Mesenchymal stem cell (in vitro differentiated cells and primary cell): Measurements from ENCODE around the gene RAB7A.

Experiments used
- DNase-seq: peaks from one replicate; pipeline ENCODE4 v3.0.0-alpha.2; 2013
- H2AFZ ChIP-seq: one replicate; pipeline ENCODE4 v1.6.1; 2013; ENCODE audit warnings: low read depth, mild to moderate bottlenecking, control low read depth, inconsistent platforms, low read length, moderate library complexity
- H2AK5ac ChIP-seq: 2 replicates; pipeline ENCODE4 v1.6.1; 2013; ENCODE audit warnings: low read length, moderate library complexity, mild to moderate bottlenecking, inconsistent platforms; ENCODE audit not compliant: severe bottlenecking
- H2BK120ac ChIP-seq: one replicate; pipeline ENCODE4 v1.6.1; 2013; ENCODE audit warnings: low read depth, mild to moderate bottlenecking, inconsistent platforms, low read length, moderate library complexity
- H2BK12ac ChIP-seq, 2 experiments: one replicate each; pipeline ENCODE4 v1.6.1; 2013; ENCODE audit warnings: inconsistent platforms in 2 of 2, low read length in 2 of 2, mild to moderate bottlenecking in 2 of 2, moderate library complexity in 2 of 2, control low read depth in 1 of 2
- H2BK15ac ChIP-seq: one replicate; pipeline ENCODE4 v1.6.1; 2013; ENCODE audit warnings: mild to moderate bottlenecking, low read depth, inconsistent platforms; ENCODE audit not compliant: poor library complexity, severe bottlenecking
- H2BK5ac ChIP-seq: 2 replicates; pipeline ENCODE4 v1.6.1; 2013; ENCODE audit warnings: low read depth, mild to moderate bottlenecking, low read length, control low read depth, inconsistent platforms; ENCODE audit not compliant: poor library complexity, severe bottlenecking
- H3K14ac ChIP-seq, 2 experiments: one replicate each; pipeline ENCODE4 v1.6.1; 2013; ENCODE audit warnings: inconsistent platforms in 2 of 2, low read length in 2 of 2, control low read depth in 1 of 2, mild to moderate bottlenecking in 1 of 2, moderate library complexity in 1 of 2
- H3K18ac ChIP-seq, 2 experiments: one replicate each; pipeline ENCODE4 v1.6.1; 2013; ENCODE audit warnings: inconsistent platforms in 2 of 2, low read length in 2 of 2, control low read depth in 1 of 2, low read depth in 1 of 2, mild to moderate bottlenecking in 1 of 2
- H3K23ac ChIP-seq, 2 experiments: one replicate each; pipeline ENCODE4 v1.6.1; 2013; ENCODE audit warnings: inconsistent platforms in 2 of 2, low read length in 2 of 2, mild to moderate bottlenecking in 2 of 2, moderate library complexity in 2 of 2, control low read depth in 1 of 2
- H3K27ac ChIP-seq: 2 replicates; pipeline ENCODE4 v1.5.1; 2013; ENCODE audit warnings: mild to moderate bottlenecking, moderate library complexity, low read length, control low read depth, inconsistent platforms; ENCODE audit not compliant: poor library complexity, severe bottlenecking
- H3K27me3 ChIP-seq, 2 experiments: 2 replicates each; pipeline versions ENCODE4 v1.6.1 to v1.7.0; 2013; ENCODE audit warnings: low read length in 2 of 2, mild to moderate bottlenecking in 2 of 2, moderate library complexity in 2 of 2, control low read depth in 1 of 2, inconsistent platforms in 1 of 2; ENCODE audit not compliant: control insufficient read depth in 1 of 2, insufficient read depth in 1 of 2
- H3K36me3 ChIP-seq, 2 experiments: 2 replicates each; pipeline versions ENCODE4 v1.6.1 to v1.7.0; 2013; ENCODE audit warnings: low read length in 2 of 2, control low read depth in 1 of 2, inconsistent platforms in 1 of 2, low read depth in 1 of 2, mild to moderate bottlenecking in 1 of 2; ENCODE audit not compliant: insufficient read depth in 2 of 2, control insufficient read depth in 1 of 2
- H3K4ac ChIP-seq, 2 experiments: one replicate each; pipeline ENCODE4 v1.6.1; 2013; ENCODE audit warnings: inconsistent platforms in 2 of 2, low read length in 2 of 2, mild to moderate bottlenecking in 2 of 2, moderate library complexity in 2 of 2, control low read depth in 1 of 2, low read depth in 1 of 2
- H3K4me1 ChIP-seq: 2 replicates; pipeline ENCODE4 v1.6.1; 2013; ENCODE audit warnings: low read depth, low read length, control low read depth; ENCODE audit not compliant: control insufficient read depth, insufficient read depth
- H3K4me2 ChIP-seq: 2 replicates; pipeline ENCODE4 v1.6.1; 2013; ENCODE audit warnings: low read length, mild to moderate bottlenecking, inconsistent platforms; ENCODE audit not compliant: poor library complexity, severe bottlenecking
- H3K4me3 ChIP-seq, 2 experiments: 2 replicates each; pipeline versions ENCODE4 v1.5.1 to v1.7.0; 2013; ENCODE audit warnings: low read length in 2 of 2, mild to moderate bottlenecking in 2 of 2, control low read depth in 1 of 2, low read depth in 1 of 2; ENCODE audit not compliant: insufficient read depth in 1 of 2
- H3K79me1 ChIP-seq: replicated peaks from 2 replicates; pipeline ENCODE4 v1.6.1; 2013; ENCODE audit warnings: mild to moderate bottlenecking, control low read depth, low read length, inconsistent platforms; ENCODE audit not compliant: poor library complexity, severe bottlenecking
- H3K9ac ChIP-seq: 2 replicates; pipeline ENCODE4 v1.7.0; 2013; ENCODE audit warnings: mild to moderate bottlenecking, low read length, moderate library complexity
- H3K9me3 ChIP-seq: 2 replicates; pipeline ENCODE4 v1.7.0; 2013; ENCODE audit warnings: mild to moderate bottlenecking, low read length; ENCODE audit not compliant: control insufficient read depth
- H4K8ac ChIP-seq: one replicate; pipeline ENCODE4 v1.6.1; 2013; ENCODE audit warnings: inconsistent platforms, mild to moderate bottlenecking, low read length, moderate library complexity
- H4K91ac ChIP-seq: one replicate; pipeline ENCODE4 v1.6.1; 2013; ENCODE audit warnings: mild to moderate bottlenecking, low read length, inconsistent platforms
- WGBS: methylation state at CpG from one replicate; pipeline ENCODE4 v1.1.7; 2013; ENCODE audit warnings: mixed read lengths; 5-methylcytosine and 5-hydroxymethylcytosine counted together

RAB7A gene

GRCh38 chr3:128854475-128854874 is 128.5 kb downstream of the RAB7A start:
- H3K27me3 ChIP-seq, result no peaks in the 10 kb centered on the region
- H3K4me2 ChIP-seq, result no peak overlapping the region
- no peak overlapping the region for H2BK15ac ChIP-seq
- WGBS, result 91% methylated on average over 3 of the region's 3 CpGs
- no peak overlapping the region for H3K27ac ChIP-seq
- H3K36me3 ChIP-seq, result no peaks in the 10 kb centered on the region
- no peak overlapping the region for H2BK120ac ChIP-seq
- H2BK5ac ChIP-seq, result no peak overlapping the region
- no peak overlapping the region for H3K23ac ChIP-seq
- no peak overlapping the region for H3K9ac ChIP-seq
- no peaks in the 10 kb centered on the region for H3K4me1 ChIP-seq
- H2AK5ac ChIP-seq, result no peak overlapping the region
- H3K18ac ChIP-seq, result no peak overlapping the region
- no peak overlapping the region for H3K4ac ChIP-seq
- H4K8ac ChIP-seq, result no peak overlapping the region
- H3K4me3 ChIP-seq, result no peak overlapping the region
- no peak overlapping the region for H4K91ac ChIP-seq
- no peaks in the 10 kb centered on the region for H3K79me1 ChIP-seq
- peaks cover 18% of the 10 kb centered on the region for H3K9me3 ChIP-seq
- DNase-seq, result no peak
- no peak overlapping the region for H2AFZ ChIP-seq
- H2BK12ac ChIP-seq, result no peak overlapping the region
- H3K14ac ChIP-seq, result no peak overlapping the region

GRCh38 chr3:128855569-128855968 is 129.6 kb downstream of the RAB7A start:
- Histone ChIP-seq H3K18ac (no peak overlapping the region), H2BK15ac (no peak overlapping the region), H3K9ac (no peak overlapping the region), H3K4me3 (no peak overlapping the region), H3K36me3 (no peaks in the 10 kb centered on the region), H3K4ac (no peak overlapping the region), H2BK120ac (no peak overlapping the region), H3K23ac (no peak overlapping the region), H4K91ac (no peak overlapping the region), H3K27ac (no peak overlapping the region), H4K8ac (no peak overlapping the region), H2AK5ac (no peak overlapping the region), H3K79me1 (no peaks in the 10 kb centered on the region), H3K14ac (no peak overlapping the region), H3K27me3 (no peaks in the 10 kb centered on the region), H3K9me3 (peaks cover 29% of the 10 kb centered on the region), H2BK5ac (no peak overlapping the region), H2AFZ (no peak overlapping the region), H3K4me1 (no peaks in the 10 kb centered on the region), H2BK12ac (no peak overlapping the region), H3K4me2 (no peak overlapping the region)
- WGBS, result 52% methylated on average over 4 of the region's 4 CpGs
- no peak for DNase-seq

- Histone ChIP-seq H2BK120ac (no peak overlapping the region), H3K23ac (no peak overlapping the region), H2AFZ (no peak overlapping the region), H2BK15ac (no peak overlapping the region), H3K14ac (no peak overlapping the region), H3K4me3 (no peak overlapping the region), H3K4ac (no peak overlapping the region), H3K18ac (no peak overlapping the region), H3K79me1 (no peaks in the 10 kb centered on the region), H3K4me2 (no peak overlapping the region), H2AK5ac (no peak overlapping the region), H3K27me3 (no peaks in the 10 kb centered on the region), H4K8ac (no peak overlapping the region), H2BK12ac (no peak overlapping the region), H3K27ac (no peak overlapping the region), H3K36me3 (no peaks in the 10 kb centered on the region), H4K91ac (no peak overlapping the region), H2BK5ac (no peak overlapping the region), H3K9ac (no peak overlapping the region), H3K9me3 (peaks cover 33% of the 10 kb centered on the region), H3K4me1 (no peaks in the 10 kb centered on the region)
- WGBS, result 84% methylated on average over 3 of the region's 3 CpGs
- no peak for DNase-seq
These were observed 132.2 kb downstream of the RAB7A start for GRCh38 chr3:128858167-128858566.

- Histone ChIP-seq H3K9ac (no peak overlapping the region), H4K91ac (no peak overlapping the region), H3K18ac (no peak overlapping the region), H3K4me1 (no peaks in the 10 kb centered on the region), H3K23ac (no peak overlapping the region), H3K4me2 (no peak overlapping the region), H3K79me1 (no peaks in the 10 kb centered on the region), H2BK15ac (no peak overlapping the region), H3K4ac (no peak overlapping the region), H3K27me3 (no peaks in the 10 kb centered on the region), H3K9me3 (peaks cover 33% of the 10 kb centered on the region), H3K14ac (no peak overlapping the region), H2AFZ (no peak overlapping the region), H4K8ac (no peak overlapping the region), H3K4me3 (no peak overlapping the region), H2BK5ac (no peak overlapping the region), H3K27ac (no peak overlapping the region), H2BK12ac (no peak overlapping the region), H3K36me3 (no peaks in the 10 kb centered on the region), H2BK120ac (no peak overlapping the region), H2AK5ac (no peak overlapping the region)
- DNase-seq, result no peak
- WGBS, result 89% methylated on average over 6 of the region's 6 CpGs
These were observed 133.6 kb downstream of the RAB7A start for GRCh38 chr3:128859630-128860029.
